Cardiac fibroblast (primary cell): ENCODE results near the gene SCGB1D2.
"Not testable (repeated sequence)": the region's sequence is repeated elsewhere in the genome, so short reads cannot be mapped to it uniquely, and the experiment has no call there.

ENCODE experiments used
- DNase-seq, 2 donors: peaks; one replicate each; pipeline versions ENCODE4 v3.0.0 to v3.0.0-alpha.2; 2010; ENCODE audit warnings: low read depth in 2 of 2
- H3K4me3 ChIP-seq, 2 donors: replicated peaks in 1 of 2; 1 replicate in 1 of 2; 2 replicates in 1 of 2; pipeline ENCODE4 v1.5.1; 2011; ENCODE audit warnings: low read depth in 2 of 2, low read length in 2 of 2, mild to moderate bottlenecking in 2 of 2, moderate library complexity in 1 of 2
- TF ChIP-seq, protein P1 (sequence below): IDR thresholded peaks from one replicate; pipeline ENCODE4 v1.5.1; 2011; ENCODE audit warnings: low read depth, mild to moderate bottlenecking, low read length, inconsistent platforms

The SCGB1D2 gene

DNA sequence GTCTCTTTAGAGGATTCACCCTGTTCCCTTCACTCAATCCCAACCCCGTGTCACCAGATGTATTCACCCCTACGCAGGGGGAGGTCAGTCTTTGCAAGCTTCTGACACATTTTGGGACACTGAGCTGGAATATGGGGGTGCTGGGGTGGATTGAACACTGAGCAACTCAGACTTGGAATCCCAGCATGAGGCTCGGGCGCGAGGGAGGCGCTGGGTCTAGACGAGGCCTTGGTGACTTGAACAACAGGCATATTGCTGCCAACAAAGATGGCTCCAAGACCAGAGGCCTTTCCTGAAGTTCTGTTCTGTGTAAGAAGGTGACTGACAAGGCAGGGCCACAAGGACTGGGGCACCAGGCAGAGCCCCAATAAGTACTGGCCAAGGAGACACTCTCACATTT is 36.6 kb upstream of the SCGB1D2 start:
- H3K4me3 ChIP-seq, result no peak overlapping the region
- DNase-seq, result no peak
- TF ChIP-seq, protein P1, sequence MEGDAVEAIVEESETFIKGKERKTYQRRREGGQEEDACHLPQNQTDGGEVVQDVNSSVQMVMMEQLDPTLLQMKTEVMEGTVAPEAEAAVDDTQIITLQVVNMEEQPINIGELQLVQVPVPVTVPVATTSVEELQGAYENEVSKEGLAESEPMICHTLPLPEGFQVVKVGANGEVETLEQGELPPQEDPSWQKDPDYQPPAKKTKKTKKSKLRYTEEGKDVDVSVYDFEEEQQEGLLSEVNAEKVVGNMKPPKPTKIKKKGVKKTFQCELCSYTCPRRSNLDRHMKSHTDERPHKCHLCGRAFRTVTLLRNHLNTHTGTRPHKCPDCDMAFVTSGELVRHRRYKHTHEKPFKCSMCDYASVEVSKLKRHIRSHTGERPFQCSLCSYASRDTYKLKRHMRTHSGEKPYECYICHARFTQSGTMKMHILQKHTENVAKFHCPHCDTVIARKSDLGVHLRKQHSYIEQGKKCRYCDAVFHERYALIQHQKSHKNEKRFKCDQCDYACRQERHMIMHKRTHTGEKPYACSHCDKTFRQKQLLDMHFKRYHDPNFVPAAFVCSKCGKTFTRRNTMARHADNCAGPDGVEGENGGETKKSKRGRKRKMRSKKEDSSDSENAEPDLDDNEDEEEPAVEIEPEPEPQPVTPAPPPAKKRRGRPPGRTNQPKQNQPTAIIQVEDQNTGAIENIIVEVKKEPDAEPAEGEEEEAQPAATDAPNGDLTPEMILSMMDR, result no peak

DNA sequence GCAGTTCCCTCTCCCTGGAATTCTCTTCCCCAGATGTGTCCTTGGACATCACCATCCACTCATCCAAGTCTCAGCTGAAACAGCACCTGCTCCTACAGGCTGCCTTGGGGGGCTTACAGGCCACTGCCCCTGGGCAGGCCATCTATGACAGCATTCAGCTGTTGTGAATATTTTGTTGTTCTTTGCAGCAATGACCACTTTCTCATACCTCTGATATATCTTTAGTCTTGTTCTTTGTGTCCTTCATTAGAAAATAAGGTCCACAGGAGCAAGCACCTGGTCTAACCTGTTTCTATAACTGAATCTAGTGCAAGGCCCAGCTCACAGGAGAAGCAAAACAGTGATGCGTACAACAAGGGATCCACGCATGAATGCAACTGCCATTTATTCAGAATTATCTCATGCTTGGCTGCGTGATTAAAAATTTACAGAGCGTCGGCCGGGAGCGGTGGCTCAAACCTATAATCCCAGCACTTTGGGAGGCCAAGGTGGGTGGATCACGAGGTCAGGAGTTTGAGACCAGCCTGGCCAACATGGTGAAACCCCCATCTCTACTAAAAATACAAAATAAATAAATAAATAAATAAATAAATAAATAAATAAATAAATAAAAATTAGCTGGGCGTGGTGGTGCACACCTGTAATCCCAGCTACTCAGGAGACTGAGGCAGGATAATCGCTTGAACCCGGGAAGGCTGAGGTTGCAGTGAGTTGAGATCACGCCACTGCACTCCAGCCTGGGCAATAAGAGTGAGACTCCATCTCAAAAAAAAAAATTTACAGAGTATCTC is 35.6 kb upstream of the SCGB1D2 start:
- not testable (repeated sequence) for DNase-seq, H3K4me3 ChIP-seq

DNA sequence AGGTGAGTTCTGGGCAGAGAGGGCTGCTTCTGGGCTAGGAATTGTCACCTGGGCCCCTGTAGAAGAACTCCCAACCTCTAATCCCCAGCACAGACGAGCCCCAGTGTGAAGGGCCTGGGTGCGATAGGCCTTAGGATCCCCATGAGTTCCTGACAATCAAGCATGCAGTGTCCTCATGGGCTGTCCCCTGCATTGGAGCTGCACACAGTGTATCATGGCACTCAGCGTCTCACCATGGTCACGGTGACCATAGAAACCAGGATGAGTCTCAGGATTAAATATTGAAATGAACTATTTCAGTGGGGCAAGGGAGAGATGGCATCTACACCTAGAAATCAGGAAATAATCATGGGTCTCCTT is 33.3 kb upstream of the SCGB1D2 start:
- H3K4me3 ChIP-seq, result no peak overlapping the region
- DNase-seq, result no peak
- TF ChIP-seq, protein P1, result no peak

DNA sequence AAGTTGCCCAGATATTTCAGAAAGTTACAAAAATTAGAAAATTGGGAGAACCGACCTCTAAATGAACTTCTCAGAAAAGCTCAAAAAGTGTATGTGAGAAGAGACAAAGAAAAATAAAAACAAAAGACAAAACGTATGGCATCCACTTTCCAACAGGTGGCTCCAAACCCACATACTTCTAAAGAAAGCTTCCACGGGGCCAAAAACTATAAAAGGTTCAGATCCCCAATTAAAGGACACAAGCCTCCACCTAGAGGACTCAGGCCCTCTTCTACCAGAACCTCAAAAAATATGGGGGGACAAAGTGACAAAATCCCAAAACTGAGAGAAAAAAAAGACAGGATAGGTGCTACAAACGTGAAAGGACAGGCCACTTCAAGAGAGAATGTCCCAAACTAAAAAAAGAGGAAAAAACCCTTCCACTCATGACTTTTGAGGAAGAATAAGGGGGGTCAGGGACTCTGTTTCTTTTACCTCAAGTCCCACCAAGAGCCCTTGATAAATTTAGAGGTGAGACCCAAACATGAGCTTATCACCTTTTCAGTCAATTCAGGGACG is 24.8 kb upstream of the SCGB1D2 start:
- H3K4me3 ChIP-seq, result no peak overlapping the region
- TF ChIP-seq, protein P1, result peak; percentile 57
- DNase-seq, result peak; percentile 28 to 52

DNA sequence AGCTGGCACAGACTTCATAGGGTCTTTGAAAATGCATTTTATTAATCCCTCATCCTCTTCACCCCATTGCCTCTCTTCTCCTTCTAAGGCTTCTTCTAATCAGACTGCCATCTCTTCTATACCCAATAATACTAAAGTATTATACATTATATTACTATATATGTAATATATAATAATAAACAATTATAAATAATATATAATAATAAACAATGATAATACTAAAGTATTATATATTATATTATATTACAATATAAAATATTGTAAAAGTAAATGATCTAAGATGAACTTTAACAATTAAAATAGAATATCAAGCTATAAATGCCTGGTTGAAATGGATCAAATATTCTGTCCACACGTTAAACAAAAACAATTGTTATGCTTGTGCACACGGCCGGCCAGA is 20.5 kb upstream of the SCGB1D2 start:
- TF ChIP-seq, protein P1, result no peak

DNA sequence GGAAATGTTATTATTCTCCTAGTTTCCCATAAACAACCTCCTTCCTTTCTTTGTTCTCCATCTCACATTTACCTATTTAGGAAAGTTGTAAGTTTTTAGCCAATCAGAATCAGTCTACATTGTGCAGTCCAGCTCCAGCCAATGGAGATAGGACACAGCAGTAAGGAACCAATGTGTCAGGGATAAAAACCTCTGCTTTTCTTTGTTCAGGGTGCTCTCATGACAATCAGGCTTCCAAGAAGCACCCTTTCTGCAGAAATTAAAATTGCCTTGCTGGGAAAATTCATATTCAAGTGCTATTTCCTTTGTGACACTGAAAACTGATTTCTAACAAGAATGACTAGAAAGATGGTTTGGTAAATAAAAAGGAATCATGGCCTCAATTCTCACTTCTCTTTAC is 18.9 kb upstream of the SCGB1D2 start:
- peak in 1 of 2 donors; percentile 53 for DNase-seq
- no peak overlapping the region for H3K4me3 ChIP-seq
- TF ChIP-seq, protein P1, result no peak

More for the DNA sequence above, 20.5 kb upstream of the SCGB1D2 start:
- H3K4me3 ChIP-seq, result no peak overlapping the region
- no peak for DNase-seq

DNA sequence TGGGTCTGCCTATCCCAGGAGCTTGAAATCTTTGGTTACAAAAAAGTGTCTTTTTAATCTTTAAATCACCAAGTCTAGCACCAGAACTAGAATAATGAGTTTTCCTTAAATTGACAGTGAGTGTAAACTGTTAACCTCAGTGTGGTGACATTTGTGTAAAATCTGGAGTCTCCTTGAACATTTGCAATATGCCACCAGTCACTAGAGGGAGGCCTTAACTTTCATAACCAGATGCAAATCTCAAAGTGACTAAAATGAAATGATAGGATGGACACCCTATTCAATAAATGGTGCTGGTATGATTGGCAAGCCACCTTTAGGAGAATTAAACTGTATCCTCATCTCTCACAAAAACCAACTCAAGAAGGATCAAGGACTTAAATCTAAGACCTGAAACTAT is 8.3 kb upstream of the SCGB1D2 start:
- TF ChIP-seq, protein P1, result peak; percentile 8
- DNase-seq, result peak in 1 of 2 donors; percentile 14
- H3K4me3 ChIP-seq, result no peak overlapping the region
